HG02852 (cell line): Measurements from ENCODE around the gene DCTD.

Experiments used
- ATAC-seq: cut with Tn5 transposase; IDR thresholded peaks from one replicate; pipeline ENCODE4 v1.9.1; 2021; ENCODE audit warnings: mild to moderate bottlenecking, moderate library complexity; ENCODE audit not compliant: unreplicated experiment

Gene DCTD

DNA sequence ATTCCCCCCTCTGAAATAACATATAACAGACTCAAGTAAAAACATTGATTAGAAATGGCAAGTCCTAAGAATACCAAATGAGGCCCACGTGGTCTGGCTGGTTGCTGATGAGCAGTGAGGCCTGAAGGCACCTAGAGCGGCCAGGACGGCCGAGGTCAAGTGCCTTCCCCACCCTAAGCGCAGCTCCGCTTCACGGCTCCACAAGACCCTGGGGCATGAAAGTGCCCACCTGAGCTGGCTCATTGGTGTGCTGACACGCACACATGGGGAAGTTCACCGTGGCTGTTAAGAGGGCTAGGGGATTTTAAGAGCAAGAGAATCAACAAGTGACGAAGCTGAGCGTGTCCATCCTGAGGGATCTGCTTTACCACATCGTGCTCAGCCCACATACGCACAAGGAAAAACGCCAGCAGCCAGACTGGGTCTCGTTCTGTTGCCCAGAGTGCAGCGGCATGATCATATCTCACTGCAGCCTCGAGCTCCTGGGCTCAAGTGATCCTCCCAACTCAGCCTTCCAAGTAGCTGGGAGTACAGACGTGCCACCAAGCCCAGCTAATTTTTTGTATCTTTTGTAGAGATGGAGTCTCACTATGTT, 22.4 kb downstream of the DCTD start:
- ATAC-seq: no peak

DNA sequence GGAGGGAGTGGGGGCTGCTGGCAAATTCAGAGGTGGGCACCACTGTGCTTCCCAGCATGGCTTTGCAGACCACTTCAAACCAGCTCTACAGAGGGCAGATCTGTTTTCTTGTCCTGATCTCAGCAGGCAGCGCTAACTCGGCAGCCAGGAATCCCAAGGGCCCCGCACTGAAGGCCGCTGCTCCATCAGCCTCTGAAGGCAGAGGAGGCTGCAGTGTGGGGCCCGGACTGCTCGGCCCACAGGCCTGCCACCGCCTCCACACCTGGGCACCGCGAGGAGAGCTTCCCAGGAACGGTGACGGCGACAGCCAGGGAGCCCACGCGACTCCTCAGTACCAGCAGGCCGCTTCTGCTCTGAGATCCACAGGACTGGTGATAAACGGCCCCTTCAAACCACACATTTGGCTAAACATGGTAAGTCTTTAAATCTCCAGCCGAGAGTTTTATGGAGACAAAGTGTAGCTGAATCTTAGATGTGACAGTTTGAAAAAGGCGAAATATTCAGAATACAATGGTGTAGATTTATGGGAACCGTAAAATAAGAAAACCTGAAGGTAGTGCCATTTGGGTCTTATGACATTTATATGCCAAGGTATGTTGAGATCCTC, 23.6 kb downstream of the DCTD start:
- ATAC-seq: no peak

DNA sequence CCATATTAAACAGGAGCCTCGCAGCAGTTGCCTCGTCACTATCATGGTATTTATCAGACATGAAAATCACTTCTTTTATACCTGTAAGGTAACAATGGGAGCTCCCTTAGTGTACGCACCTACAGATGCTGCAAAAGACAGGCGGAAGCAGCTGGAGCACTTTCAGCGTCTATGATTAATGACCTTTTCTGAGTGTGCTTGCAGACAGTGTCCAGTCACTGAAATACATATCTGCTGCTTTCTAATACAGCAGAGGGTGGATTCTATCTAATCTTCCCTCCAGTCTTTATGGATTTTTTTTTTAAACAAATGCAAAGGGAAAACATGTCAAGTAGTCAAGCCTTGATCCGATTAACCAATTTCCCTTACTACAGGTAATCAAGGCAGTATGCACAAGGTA, 24.1 kb downstream of the DCTD start:
- no peak for ATAC-seq

DNA sequence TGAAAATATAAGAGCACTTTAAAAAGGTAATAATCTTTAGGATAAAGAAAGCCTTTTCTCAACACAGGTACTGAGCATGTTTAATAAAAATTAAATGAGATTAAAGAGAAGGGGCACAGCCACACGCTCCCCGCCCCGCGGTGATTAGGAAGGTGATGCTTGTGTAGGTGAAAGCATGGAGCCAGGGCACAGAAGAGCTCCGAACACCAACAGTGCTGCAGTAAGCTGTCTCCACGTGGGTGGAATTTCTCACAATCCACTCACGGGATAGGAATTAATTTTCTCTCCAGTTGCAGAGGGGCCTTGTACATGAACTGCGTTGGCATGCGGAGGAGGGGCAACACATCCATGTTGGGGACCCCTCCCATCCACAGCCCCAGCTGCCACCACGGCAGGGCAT, 27.0 kb downstream of the DCTD start:
- no peak for ATAC-seq

DNA sequence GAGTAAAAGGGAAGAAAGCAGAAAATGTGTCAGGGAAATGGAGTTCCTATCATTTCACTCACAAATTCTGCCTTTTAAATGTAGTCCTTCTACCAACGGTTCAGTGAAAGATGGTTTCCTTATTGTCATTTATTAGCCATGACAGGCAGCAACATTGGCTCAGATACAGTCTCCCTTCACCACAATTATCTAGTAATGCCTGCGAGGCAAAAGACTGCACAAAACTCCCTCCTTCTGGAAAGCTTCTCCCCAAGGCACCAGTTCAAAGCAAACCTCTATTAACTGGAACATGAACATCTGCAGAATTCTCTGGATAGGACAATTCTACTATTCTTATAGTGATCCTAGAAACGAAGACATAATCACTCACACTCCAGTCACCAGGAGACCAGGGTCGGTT, 28.3 kb downstream of the DCTD start:
- ATAC-seq: no peak

DNA sequence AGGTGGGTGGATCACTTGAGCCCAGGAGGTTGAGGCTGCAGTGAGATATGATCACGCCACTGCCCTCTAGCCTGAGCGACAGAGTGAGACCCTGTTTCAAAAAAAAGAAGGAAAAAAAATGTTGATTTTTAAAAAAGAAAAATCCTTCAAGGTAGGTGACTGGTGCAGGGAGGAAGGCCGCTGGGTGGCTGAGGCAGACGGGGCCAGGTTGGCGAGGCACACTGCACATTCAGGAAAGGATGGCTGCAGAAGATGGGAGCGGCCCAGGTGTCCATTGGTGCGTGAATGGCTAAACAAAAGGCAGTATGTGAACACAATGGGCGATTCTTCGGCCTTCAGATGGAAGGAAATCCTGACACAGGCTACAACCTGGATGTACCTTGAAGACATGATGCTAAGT, 30.4 kb downstream of the DCTD start:
- ATAC-seq: no peak

DNA sequence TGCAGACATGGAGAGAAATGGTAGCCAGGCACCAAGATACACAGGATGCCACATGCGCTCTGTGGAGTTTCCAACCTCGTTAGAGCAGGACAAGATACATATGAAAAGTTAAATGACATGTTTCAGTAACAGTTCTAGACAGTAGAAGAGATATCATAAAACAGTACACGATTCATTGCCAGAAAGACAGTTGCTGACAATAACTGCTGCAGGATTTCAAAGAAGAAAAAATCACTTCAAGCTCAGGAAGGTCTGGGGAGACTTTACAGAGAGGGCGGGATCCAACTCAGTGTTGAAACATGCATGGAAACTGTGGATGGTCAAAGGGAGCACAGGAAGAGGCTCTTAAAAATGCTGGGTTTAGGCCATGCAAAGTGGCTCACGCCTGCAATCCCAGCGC, 31.0 kb downstream of the DCTD start:
- ATAC-seq: no peak

DNA sequence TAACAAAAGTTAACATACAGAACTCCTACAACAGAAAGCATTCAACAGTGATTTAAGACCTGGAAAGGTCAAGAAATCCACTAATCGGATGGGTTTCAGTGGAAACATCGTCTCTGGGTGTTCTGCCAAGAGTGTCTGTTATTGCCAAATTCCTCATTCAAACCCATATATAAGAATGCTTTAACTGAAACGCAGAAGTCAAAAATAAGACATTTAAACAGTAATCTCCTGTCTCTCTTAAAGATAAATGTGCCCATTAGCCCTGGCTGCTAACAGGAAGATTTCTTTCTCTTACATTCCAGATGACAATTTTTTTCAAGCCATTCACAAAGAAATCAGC, 31.5 kb downstream of the DCTD start:
- ATAC-seq: no peak

DNA sequence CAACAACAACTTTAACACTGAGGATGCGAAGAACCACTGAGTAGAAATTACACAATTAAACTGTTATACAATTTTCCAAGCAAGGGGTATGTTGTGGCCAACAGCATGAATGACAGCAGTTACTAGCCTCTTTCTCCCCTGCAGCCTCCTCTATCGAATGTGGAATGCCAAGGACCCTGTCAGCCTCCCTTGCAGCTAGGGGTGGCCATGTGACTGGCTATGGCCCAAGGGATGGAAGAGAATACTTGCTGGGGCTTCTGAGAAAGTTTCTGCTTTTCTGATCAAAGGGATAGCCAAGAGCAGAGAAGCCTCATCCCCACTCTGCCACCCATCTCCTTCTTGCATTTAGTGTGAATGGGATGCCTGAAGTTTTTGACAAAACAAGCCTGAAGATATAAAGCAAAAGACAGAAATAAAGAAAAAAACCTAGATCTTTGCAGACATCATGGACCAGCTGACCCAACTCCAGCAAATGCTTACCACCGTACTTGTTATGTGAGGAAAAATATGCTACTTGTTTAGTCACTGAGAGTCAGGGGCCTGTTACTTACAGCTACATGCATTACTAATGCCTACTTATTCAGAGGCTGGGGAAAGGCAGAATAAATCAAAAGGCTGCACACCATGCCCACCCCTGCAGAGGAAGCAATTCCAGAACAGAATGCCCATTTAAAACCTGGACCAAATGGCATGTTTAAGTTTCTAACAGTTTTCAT, 32.0 kb downstream of the DCTD start:
- no peak for ATAC-seq

DNA sequence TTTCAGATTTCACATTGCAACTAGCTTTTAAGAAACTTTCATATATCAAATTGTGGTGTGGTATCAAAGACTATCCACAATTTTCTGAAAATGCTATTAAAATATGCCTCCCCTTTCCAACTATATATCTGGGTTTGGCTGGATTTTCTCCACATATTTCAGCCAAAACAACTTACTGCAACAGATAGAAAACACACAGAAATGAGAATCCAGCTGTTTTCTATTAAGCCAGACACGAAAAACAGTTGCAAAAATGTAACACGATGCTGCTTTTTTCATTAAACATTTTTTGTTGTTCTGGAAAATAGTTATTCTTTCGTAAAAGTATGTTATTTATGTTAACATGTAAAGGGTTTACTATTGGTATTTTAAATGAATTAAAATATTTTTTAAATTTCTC, 33.1 kb downstream of the DCTD start:
- ATAC-seq: no peak

DNA sequence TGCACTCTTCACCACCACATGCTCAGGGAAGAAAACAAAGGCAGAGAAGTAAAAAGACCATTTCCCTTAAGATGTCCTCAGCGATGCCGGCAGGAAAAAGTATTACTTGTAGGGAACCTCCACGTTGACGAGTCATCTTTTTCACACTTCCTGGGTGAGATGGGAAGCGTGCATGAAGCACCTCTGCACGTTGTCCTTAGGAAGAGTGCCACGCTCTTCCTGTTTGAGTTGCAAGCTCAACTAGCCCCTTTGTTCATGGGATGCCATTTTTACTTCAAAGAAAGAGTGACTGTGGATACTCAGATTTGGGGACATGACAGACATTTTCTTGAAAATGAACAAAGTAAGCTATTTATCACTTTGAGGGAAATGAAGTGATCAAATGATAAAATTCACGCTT, 33.8 kb downstream of the DCTD start:
- no peak for ATAC-seq

DNA sequence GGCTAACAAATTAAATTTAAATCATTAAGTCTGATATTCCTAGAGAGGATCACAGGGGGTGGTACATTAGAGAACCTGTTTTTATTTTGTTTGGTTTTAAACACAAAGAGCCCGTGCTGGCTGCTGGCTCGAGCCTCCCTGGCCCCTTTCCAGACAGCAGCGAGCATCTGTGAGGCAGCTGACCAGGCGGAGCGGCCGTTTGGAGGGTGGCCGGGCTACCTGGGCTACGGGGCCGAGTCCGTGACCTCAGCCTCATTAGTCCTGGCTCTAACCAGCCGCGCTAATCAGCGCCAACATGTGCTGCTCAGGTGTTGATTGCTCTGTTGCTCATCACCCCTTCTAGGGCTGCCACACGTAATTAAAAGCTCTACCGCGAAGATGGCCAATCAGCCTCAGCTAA, 35.3 kb downstream of the DCTD start:
- ATAC-seq: no peak

DNA sequence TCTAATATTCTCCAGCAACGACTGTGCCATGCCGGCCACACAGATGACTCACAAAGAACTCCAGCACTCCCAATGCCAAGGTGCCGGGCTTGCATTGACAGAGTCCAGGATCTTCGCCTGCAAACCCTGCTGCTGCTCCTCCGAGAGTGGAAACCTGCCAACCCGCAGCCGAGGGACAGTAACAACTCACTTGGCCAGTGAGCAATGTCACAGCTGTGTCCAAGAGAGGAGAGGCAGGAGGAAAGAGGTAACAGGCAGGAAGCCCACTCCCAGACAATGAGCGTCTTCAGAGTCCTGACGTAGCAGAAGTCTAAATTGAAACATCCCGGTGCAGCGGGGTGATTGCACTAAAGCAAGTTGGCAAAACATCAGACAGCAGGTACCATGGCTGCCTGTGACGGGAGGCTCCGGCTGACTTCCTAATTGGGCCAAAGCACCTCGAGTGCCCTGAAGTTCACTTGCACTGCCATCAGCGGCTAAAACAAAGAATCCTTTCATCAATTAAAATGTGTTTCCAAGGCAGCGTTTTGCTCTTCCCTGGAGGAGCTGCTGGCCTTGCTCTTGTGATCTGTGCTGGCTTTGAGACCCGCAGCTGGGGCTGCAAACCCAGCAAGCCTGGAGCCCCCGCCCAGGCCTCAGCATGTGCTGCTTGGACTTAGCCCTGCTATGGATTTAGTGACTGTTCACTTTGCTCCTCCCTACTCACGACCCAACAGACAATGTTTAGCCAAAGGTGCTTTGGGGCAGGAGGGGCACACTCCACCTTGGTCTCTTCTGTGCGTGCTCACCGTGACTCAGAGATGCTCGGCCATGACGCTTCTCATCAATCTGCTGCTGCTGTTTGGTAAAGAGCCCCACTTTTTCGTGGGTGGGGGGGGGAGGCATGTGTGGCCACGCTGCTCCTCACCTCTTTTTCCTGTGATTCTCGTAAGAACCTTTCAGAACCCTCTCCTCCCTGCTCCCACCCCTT, 36.5 kb downstream of the DCTD start:
- ATAC-seq: no peak

DNA sequence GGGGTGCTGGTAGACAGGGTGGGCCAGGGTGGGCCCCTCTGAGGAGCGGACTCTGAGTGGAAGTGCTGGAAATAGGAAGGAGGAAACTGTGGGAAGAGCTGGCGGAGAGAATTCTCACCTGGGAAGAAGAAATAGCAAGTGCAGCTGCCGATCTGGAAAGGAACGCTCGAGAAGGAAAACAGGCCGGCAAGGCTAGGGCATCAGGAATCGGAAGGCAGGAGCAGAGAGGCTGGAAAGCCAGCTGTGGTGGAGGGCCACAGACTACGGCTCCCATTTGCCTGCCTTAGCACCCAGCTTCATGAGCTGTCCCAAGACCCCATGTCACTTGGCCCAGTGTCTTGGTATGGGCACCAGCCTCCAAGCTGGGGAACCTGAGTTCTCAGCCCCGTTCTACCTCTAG, 37.3 kb downstream of the DCTD start:
- no peak for ATAC-seq

DNA sequence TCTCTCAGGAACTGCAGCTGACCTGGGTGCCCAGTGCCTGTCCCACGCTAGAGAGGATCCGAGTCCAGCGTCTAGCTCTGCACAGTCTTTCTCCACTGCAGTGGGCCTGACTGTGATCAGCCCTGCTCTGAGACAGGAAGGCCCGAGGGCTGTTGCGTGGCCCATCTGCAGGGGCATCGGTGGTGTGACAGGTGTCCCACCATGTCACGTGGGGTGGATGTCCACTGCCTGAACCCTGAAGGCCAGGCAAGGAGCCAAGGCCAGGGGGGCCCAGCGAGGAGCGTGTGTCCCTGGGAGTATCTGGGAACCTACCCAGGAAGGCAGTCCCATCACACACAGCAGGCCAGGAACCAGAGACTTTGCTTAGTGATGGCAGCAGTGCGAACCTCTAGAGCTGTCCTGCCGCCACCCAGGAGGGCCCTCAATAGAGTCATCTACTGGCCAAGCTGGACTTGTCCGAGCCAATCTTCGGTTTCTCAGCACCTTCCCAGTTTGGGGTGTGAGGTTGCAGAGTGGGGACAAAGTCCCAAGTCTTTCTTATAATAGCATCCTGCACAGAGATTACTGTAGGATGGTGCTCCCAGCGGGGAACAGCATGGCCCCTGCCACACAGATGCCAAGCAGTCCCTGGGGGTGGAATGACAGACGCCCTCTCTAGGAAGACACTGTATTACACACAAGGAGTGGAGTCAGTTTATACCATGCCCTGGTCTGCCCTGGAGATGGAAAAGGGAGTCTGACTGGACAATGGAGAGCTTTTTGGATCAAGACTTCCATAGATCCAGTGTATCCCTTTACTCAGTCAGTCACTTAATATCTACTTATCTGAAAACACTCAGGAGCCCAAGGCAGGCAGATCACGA, 38.3 kb downstream of the DCTD start:
- ATAC-seq: no peak

DNA sequence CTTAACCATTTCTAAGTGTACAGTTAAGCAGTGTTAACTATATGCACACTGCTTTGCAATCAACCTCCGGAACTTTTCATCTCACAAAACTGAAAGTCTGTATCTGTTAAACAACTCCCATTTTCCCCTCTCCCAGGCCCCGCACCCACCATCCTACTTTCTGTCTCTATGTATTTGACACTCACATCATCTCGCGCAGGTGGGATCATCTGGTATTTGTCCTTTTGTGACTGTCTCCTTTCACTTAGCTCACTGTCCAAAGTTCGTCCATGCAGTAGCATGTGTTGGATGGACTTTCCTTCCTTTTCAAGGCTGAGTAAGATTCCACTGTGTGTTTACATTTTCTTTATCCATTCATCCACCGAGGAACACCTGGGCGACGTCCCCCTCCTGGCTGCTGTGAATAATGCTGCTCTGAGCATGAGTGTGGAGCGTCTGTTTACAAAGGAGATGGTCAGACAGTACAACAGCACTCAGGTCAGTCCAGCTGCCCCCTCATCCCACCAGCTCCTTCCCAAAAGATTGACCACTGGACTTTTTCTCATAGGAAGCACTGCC, 39.8 kb downstream of the DCTD start:
- no peak for ATAC-seq

DNA sequence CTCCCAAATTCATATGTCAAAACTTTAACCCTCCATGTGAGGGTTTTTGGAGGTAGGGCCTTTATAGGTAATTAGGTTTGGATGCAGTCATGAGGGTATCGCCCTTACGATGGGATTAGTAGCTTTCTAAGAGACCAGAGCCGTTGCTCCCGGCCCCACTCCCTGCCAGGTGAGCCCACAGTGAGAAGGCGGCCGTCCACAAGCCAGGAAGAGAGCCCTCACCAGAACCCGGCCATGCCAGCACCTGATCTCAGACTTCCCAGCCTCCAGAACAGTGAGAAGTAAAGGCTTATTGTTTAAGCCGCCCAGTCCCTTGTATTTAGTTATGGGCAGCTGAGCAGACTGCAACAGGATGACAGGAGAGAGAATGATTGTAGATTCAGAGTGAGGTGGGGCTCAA, 40.8 kb downstream of the DCTD start:
- no peak for ATAC-seq

DNA sequence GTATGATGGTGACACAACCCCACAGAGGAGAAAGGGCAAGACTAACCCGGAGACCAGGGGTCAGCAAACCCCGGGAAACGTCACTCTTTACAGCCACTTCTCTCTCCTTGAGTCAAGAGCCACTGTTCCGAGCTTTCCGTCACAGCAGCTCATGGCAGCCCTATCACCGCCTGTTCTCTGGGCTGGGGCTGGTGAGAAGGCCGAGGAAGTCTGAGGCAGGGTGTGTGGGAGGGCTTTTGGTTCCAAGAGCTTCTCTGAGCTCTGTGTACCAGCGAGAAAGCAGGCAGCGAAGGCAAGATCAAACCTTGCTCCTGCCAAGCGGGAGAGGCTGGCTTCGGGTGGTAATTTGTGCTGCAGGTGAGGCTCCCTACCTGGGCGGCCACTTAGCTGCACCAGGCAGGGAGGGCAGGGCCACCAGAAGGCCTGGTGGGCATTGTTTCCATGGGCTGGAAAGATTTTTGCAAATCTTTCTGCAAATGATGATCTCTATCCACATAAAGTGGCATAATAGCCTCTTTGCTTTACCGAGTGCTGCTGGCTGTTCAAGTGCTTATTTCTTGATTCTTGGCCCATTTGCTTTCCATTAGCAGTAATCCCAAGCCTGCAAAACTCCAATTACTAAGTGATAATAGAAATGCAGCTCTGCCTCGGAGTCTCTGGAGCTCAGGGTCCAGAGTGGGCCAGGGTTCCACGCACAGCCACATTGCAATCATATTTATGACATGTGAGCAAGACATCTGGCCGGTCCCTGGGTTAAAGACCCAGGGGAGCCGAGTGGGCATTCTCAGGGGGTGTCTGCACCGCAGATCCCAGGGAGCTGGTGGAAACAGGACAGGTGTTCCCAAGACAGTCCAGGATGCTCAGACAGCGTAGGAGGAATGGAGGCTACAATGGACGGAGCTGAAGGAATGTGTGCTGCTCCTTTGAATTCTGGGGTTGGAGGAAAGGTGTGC, 41.5 kb downstream of the DCTD start:
- no peak for ATAC-seq

DNA sequence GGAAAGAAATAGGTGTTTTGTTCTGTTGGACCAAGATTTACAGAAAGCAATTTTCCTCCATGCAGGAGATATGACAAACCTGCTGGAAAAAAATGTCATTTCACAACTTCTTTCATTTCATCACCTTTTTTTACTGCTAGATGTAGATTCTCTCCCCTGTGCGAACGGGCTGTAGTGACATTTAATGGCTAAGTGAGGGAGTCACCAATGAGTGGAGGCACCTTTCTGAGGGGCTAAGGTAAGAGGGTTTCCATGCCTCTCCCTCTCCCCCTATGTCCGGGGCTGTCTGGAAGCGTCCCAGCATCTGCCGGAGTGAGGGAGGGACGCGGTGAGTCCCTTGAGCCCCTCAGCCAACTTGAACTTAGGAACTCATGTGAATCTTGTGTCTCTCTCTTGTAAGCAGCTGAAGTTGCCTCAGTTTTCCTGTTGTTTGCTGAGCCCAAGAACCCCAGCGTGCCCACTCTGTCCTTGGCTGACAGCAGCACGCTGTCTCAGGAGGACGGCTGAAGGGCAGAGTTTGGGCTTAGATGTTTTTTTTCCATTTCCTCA, 42.3 kb downstream of the DCTD start:
- no peak for ATAC-seq
